NCI-H187 (cell line): ENCODE results near the gene ASB7.
A peak's percentile ranks its signal among the peaks of the same experiment; 100 is the strongest.
"Not testable (repeated sequence)": the region's sequence is repeated elsewhere in the genome, so short reads cannot be mapped to it uniquely, and the experiment has no call there.

Experiments
- DNase-seq, 2 experiments: peaks; one replicate each; lab custom pipeline; 2025; lab: John Stamatoyannopoulos, UW

The ASB7 gene

GRCh38 chr15:100602064-100602822 lies at the start of gene ASB7, which contains the start of gene LINS1:
Gene ASB7 (plus strand): TSS chr15:100602589. CDS start chr15:100612217, 9,628 bp downstream.
Gene LINS1 (minus strand): TSS chr15:100602184. CDS start chr15:100580842, 21,342 bp downstream.
- peak; percentile 100 for DNase-seq

DNA sequence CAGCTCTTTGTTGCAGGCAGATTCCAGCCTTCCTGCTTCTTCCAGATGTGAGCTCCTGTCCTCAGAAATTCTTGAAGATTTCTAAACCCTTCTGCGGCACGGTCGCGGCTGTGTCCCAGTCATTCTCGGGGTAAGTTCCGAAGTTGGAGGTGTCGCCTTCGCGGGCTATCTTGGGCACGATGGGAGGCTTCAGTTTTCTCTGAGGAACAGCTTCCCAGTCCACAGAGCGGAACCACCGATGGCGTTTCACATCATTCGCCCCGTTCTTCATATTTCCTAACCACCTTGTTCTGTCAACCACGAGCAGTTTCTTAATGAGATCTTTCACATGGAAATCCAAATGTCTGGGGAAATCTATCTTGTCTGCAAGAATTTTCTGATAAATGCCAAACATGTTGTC lies 48.9 kb upstream of the ASB7 start:
- no peak for DNase-seq

DNA sequence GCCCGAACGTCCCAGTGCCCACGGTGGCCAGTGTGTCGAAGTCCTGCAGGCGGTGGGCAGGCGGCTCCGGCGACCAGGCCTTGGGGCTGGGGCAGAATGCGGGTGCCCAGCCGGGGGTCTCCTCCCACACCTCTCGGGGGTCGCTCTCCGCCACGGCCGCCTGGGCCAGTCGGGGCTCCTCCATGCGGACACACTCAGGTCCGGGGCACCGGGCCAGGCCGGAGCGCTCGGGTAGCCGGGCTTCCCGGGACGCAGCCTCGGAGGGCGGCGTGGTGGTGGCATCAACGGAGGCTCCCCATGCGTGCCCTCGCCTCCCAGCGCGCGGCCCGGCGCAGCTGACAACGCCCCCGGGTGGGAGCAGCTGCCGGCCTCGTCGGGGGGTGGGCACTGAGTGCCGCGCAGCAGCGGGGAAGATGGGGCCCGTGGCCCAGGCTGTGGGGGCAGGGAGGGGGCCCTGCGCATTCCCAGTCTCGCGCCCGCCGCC lies 43.6 kb upstream of the ASB7 start:
- DNase-seq, result no peak

- no peak for DNase-seq
Measured at GRCh38 chr15:100559330-100559729, 43.1 kb upstream of the ASB7 start.

DNA sequence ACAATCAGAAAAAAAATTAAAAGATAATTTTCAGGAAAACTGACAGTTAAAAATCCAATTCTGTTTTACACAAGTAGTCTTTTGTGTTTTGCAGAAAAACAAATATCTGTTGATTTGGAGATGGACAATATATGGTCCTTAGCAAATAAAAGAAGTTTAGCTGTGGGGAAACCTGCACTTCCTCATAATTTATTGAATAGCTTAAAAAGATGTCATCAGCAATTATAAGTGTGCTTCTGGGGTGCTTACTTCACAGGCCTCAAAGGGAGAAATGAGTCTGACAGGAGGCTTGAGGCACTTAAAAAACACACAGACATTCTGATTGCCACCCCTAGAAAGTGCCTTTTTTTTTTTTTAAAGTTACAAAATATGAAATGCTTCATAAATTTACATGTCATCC lies 42.1 kb upstream of the ASB7 start:
- no peak for DNase-seq

- no peak for DNase-seq
Measured at GRCh38 chr15:100565591-100565990, 36.8 kb upstream of the ASB7 start.

- DNase-seq, result no peak
Measured at GRCh38 chr15:100566850-100567628, 35.4 kb upstream of the ASB7 start.

- DNase-seq, result no peak
Measured at GRCh38 chr15:100569391-100569790, 33.0 kb upstream of the ASB7 start.

DNA sequence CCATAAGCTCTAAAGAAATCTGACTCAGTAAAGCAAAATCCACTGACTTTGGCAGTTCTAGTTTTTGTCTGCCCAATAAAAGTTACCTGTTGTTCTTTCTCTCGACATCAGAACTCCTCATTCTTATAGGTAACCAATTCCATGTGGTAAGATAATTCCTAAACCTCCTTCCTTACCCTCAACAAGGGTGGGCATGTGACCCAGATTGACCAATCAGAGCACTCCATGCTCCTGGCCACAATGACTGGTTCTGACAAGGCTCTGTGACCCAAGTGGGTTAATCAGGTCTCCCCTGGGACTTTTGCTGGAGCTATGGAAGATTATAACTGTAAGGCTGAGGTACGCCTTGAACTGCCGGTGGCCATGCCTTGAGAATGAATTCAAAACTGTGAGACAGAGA lies 32.1 kb upstream of the ASB7 start:
- DNase-seq, result no peak

GRCh38 chr15:100570735-100571313 lies 31.6 kb upstream of the ASB7 start:
- no peak for DNase-seq

- no peak for DNase-seq
Measured at GRCh38 chr15:100571592-100572167, 30.7 kb upstream of the ASB7 start.

DNA sequence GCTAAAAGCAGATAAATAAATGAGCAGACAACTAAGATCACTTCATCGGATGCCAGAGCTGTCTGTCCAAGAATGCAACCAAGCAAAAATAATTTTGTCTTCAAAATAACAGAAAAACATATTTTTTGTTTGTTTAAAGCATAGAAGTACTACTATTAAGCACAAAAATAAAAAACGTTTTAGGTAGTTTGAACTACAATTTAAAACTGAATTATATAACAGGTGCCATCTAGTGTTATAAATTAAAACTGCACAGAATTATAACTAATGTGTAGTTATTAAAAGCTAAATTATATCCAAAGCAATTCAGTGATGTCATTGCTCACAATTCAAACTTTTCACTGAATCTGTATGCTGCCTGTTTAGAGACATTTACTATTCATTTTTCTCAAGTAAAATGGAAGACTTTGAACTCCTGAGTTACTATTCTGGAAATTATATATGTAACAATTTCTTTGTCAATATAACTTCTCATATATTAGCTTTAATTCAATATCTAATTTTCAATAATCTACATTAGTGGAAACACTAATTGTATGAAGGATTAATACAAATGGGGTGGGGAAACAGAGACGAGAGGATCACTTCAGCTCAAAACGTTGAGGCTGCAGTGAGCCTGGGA lies 29.9 kb upstream of the ASB7 start:
- DNase-seq, result no peak

DNA sequence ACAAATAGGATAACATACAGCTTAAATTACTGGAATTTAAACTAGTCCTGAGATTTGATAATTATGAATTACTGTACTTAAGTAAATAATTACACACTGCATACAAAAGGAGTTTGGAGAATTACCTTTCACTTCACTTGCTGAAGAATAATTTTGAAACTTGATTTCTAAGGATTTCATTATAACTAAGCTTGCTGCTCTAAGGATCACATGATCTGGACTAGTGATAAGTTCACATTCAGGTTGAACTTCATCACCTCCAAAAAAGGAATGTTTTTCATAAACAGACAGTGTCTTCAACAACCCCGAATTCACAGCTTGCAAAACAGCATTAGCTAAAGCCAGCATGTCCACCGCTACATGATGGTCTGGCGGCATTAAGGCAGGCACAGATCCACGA lies 28.9 kb upstream of the ASB7 start:
- DNase-seq, result no peak

GRCh38 chr15:100580414-100580813 lies 22.0 kb upstream of the ASB7 start:
- no peak for DNase-seq

DNA sequence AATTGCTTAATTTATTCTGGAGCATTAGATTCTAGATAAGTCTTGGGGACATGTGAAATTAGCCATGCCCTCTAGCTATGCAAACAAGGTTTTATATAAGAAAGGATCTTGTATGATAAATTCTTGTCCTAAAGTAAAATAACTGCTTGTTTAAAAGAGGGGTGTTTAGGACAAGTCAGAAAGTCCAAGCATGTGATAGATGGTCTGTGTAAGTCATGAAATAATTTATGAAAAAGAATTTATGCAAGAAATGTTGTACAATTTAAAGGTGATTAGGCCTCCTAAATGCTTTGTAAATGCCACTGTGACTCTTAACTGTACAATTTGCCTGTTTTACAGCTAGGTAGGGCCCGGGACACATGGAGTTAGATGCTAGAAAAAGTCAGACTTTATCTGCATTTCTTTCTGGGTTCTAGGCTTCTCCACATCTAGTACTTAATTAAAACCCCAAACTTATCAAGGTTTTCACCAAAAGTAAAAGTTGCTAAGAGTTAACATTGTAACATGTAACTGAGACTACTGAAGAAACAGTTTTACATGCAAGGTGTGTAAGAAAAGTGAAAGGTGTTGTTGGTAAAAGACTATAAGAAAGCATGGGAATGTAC lies 13.6 kb upstream of the ASB7 start:
- no peak for DNase-seq

- not testable (repeated sequence) for DNase-seq
Measured at GRCh38 chr15:100591163-100591562, 11.2 kb upstream of the ASB7 start.

GRCh38 chr15:100591835-100592234 lies 10.6 kb upstream of the ASB7 start:
- no peak for DNase-seq

DNA sequence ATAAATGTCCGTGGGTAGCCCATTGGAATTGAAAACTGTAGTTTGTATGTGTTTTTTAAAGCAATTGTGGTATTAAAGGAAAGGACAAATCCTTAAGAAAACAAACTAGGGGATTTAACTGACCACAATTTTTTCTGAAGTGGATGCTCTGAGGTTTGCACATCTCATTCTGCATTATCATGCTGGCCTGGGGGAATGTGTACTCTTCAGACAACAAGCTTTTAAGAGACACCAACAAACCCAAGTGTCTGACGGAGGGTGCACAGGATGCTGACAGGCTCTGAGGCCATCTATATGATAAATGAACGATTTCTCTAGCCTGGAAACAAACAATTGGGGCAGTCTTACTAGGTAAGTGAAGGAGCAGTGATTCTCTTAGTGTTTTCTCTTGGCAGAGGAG lies 9.5 kb upstream of the ASB7 start:
- no peak for DNase-seq

DNA sequence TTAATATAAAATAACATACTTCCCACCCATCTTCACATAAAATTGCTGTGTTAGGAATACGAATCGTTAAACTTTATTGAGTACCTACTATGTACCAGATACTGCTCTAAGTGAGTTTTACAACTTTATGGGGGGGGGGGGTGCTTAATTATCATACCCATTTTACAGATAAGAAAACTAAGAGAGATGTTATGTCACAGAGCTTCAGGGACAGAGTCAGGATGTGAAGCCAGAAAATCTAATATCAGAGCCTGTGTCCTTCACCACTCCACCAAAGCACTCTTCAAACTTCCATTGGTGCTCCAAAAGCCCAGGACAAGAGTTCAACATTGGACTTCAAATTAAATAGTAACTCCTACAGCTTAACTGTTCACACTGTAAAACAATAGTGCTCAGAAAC lies 9.0 kb upstream of the ASB7 start:
- DNase-seq, result no peak

DNA sequence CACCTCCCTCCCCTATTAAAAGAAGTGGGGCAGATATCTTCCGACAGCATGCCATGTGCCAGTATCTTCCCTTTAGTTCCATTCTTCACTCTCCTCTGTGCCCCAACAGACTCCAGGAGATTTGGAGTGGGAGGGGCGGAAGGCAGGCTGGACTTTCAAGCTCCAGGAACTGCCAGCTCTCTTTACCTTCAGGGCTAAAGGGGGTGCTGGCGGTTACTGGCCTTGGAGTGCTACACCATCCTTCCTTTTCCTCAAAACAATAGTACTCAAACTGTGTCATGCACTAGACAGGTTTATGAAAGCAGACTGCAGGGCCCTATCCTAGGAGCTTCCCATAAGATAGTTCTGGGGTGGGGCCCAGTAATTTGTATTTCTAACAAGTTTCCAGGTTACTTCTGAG lies 6.4 kb upstream of the ASB7 start:
- no peak for DNase-seq

DNA sequence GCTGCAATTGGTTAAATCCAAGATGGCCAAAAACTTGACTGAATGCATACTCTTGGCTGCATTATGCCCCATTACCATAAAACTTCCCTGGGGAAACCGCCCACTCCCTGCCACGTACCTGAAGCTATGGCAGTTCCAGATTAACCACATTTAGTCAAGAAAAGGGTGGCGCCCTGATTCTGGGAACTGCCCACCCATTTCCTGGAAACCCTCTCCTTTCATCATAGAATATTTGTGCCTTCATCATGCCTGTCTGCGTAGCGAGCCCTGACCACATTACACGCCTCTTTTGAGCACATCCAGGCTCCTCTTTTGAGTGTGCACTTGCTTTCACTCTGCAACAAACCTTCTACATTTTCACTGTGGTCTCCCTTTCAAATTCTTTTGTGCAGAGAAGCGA lies 5.6 kb upstream of the ASB7 start:
- DNase-seq, result no peak

- DNase-seq, result no peak
Measured at GRCh38 chr15:100597862-100598261, 4.5 kb upstream of the ASB7 start.
